IMR-90 (cell line): Measurements from ENCODE around the gene MYO7B. TPM values are rescaled to one million over a fixed set of nuclear protein-coding genes. Genes with fewer than 3 reads are reported as not detected.

Source experiments
- ATAC-seq: fragments of 200-7000 bp; cut with Tn5 transposase; 2 replicates; pipeline ENCODE4 v1.9.1; 2020; ENCODE audit warnings: low read depth, mild to moderate bottlenecking, moderate library complexity
- BruUV-seq: library from RNA; stranded (reverse); fragments of 400-500 nt; replicated peaks from 2 replicates; lab custom pipeline; 2021; lab: Mats Ljungman, UMichigan
- CTCF ChIA-PET: fragments of 300-600 bp; formaldehyde crosslinking; extraction: SDS; loops from one replicate; lab custom pipeline; 2021; ENCODE audit warnings: antibody characterized with exemption; lab: Yijun Ruan, JAX
- POLR2A ChIA-PET: fragments of 300-600 bp; sonication (Branson Sonifier 250); formaldehyde crosslinking; loops from one replicate; lab custom pipeline; 2022; ENCODE audit warnings: antibody characterized with exemption; ENCODE audit not compliant: unreplicated experiment; lab: Charles Lee
- DNase-seq: peaks from one replicate; pipeline ENCODE4 v3.0.0; 2013
- H2AFZ ChIP-seq: replicated peaks from 2 replicates; pipeline ENCODE3; 2013; ENCODE audit warnings: low read length, mild to moderate bottlenecking; ENCODE audit not compliant: poor library complexity
- H2AK5ac ChIP-seq: 2 replicates; pipeline ENCODE4 v1.6.1; 2013; ENCODE audit warnings: low read depth, low read length, inconsistent platforms
- H2AK9ac ChIP-seq: replicated peaks from 2 replicates; pipeline ENCODE3; 2013; ENCODE audit warnings: mild to moderate bottlenecking, low read depth, low read length, moderate library complexity; ENCODE audit not compliant: poor library complexity
- H2BK120ac ChIP-seq: 2 replicates; pipeline ENCODE4 v1.6.1; 2013; ENCODE audit warnings: low read depth, low read length, inconsistent platforms
- H2BK15ac ChIP-seq: 3 replicates; pipeline ENCODE4 v1.6.1; 2013; ENCODE audit warnings: low read depth, low read length, inconsistent platforms
- H2BK20ac ChIP-seq: 2 replicates; pipeline ENCODE4 v1.6.1; 2013; ENCODE audit warnings: low read depth, mild to moderate bottlenecking, inconsistent platforms, low read length, moderate library complexity
- H2BK5ac ChIP-seq: 2 replicates; pipeline ENCODE4 v1.6.1; 2013; ENCODE audit warnings: mild to moderate bottlenecking, low read depth, low read length, inconsistent platforms; ENCODE audit not compliant: poor library complexity, severe bottlenecking
- H3K14ac ChIP-seq: replicated peaks from 2 replicates; pipeline ENCODE4 v1.6.1; 2013; ENCODE audit warnings: low read depth, low read length, inconsistent platforms
- H3K18ac ChIP-seq: 2 replicates; pipeline ENCODE4 v1.6.1; 2013; ENCODE audit warnings: low read depth, low read length, control low read depth
- H3K23ac ChIP-seq: 2 replicates; pipeline ENCODE4 v1.6.1; 2013; ENCODE audit warnings: low read depth, low read length, inconsistent platforms
- H3K27ac ChIP-seq: 2 replicates; pipeline ENCODE4 v1.5.1; 2013; ENCODE audit warnings: mild to moderate bottlenecking, control low read depth, low read length; ENCODE audit not compliant: insufficient read depth
- H3K27me3 ChIP-seq: 2 replicates; pipeline ENCODE4 v1.6.1; 2013; ENCODE audit warnings: low read length; ENCODE audit not compliant: control insufficient read depth, insufficient read depth
- H3K36me3 ChIP-seq: 2 replicates; pipeline ENCODE4 v1.6.1; 2013; ENCODE audit warnings: low read length, mixed read lengths; ENCODE audit not compliant: control insufficient read depth, insufficient read depth
- H3K4ac ChIP-seq: 2 replicates; pipeline ENCODE4 v1.6.1; 2013; ENCODE audit warnings: low read depth, low read length, inconsistent platforms
- H3K4me1 ChIP-seq: 2 replicates; pipeline ENCODE4 v1.6.1; 2013; ENCODE audit warnings: low read length, mixed read lengths; ENCODE audit not compliant: control insufficient read depth, insufficient read depth
- H3K4me2 ChIP-seq: 2 replicates; pipeline ENCODE4 v1.6.1; 2013; ENCODE audit warnings: low read depth, mild to moderate bottlenecking, control low read depth, low read length, moderate library complexity
- H3K4me3 ChIP-seq: 2 replicates; pipeline ENCODE4 v1.5.1; 2013; ENCODE audit warnings: low read depth, mild to moderate bottlenecking, control low read depth, low read length, moderate library complexity; ENCODE audit not compliant: insufficient read depth
- H3K56ac ChIP-seq: 2 replicates; pipeline ENCODE4 v1.6.1; 2013; ENCODE audit warnings: low read length, inconsistent platforms; ENCODE audit not compliant: insufficient read depth; ENCODE audit errors: extremely low read depth
- H3K79me1 ChIP-seq, 2 experiments: 2 replicates each; pipeline ENCODE4 v1.6.1; 2013; ENCODE audit warnings: low read length in 2 of 2, inconsistent platforms in 1 of 2, low read depth in 1 of 2
- H3K9ac ChIP-seq: 2 replicates; pipeline ENCODE4 v1.6.1; 2013; ENCODE audit warnings: low read depth, low read length, control low read depth
- H3K9me1 ChIP-seq: 2 replicates; pipeline ENCODE4 v1.6.1; 2013; ENCODE audit warnings: low read length, inconsistent platforms; ENCODE audit not compliant: insufficient read depth
- H3K9me3 ChIP-seq: 2 replicates; pipeline ENCODE4 v1.6.1; 2013; ENCODE audit warnings: low read length; ENCODE audit not compliant: control insufficient read depth, insufficient read depth
- H4K20me1 ChIP-seq: 2 replicates; pipeline ENCODE4 v1.6.1; 2013; ENCODE audit warnings: low read length, inconsistent platforms; ENCODE audit not compliant: insufficient read depth
- H4K5ac ChIP-seq: 2 replicates; pipeline ENCODE4 v1.6.1; 2013; ENCODE audit warnings: mild to moderate bottlenecking, low read depth, low read length, control low read depth
- H4K8ac ChIP-seq, 2 experiments: 2 replicates each; pipeline ENCODE4 v1.6.1; 2013; ENCODE audit warnings: low read depth in 2 of 2, low read length in 2 of 2, control low read depth in 1 of 2, inconsistent platforms in 1 of 2
- H4K91ac ChIP-seq: 2 replicates; pipeline ENCODE4 v1.6.1; 2013; ENCODE audit warnings: low read depth, low read length, inconsistent platforms; ENCODE audit not compliant: insufficient read depth
- BHLHE40 ChIP-seq: fragments of 150-350 bp; IDR thresholded peaks from 2 replicates; pipeline ENCODE4 v1.6.1; 2016; ENCODE audit warnings: mild to moderate bottlenecking, low read depth, low read length
- CEBPB ChIP-seq: IDR thresholded peaks from 2 replicates; pipeline ENCODE4 v1.6.1; 2012; ENCODE audit warnings: low read depth, low read length, improper control_type of control experiment
- CHD1 ChIP-seq: IDR thresholded peaks from 2 replicates; pipeline ENCODE4 v1.6.1; 2012; ENCODE audit warnings: low read depth, low read length, improper control_type of control experiment
- FOS ChIP-seq: fragments of 150-350 bp; IDR thresholded peaks from 2 replicates; pipeline ENCODE4 v1.6.1; 2016; ENCODE audit warnings: low read depth, low read length
- MAFK ChIP-seq: IDR thresholded peaks from 2 replicates; pipeline ENCODE4 v1.6.1; 2012; ENCODE audit warnings: low read depth, low read length, improper control_type of control experiment
- MAZ ChIP-seq: IDR thresholded peaks from 2 replicates; pipeline ENCODE4 v1.6.1; 2012; ENCODE audit warnings: low read depth, mild to moderate bottlenecking, low read length, improper control_type of control experiment, moderate library complexity, borderline replicate concordance
- MXI1 ChIP-seq: IDR thresholded peaks from 2 replicates; pipeline ENCODE4 v1.6.1; 2012; ENCODE audit warnings: low read depth, mild to moderate bottlenecking, low read length, moderate library complexity, borderline replicate concordance
- NFE2L2 ChIP-seq: fragments of 150-350 bp; IDR thresholded peaks from 2 replicates; pipeline ENCODE4 v1.6.1; 2016; ENCODE audit warnings: low read depth, mild to moderate bottlenecking, low read length
- POLR2A ChIP-seq: IDR thresholded peaks from 2 replicates; pipeline ENCODE4 v1.6.1; 2012; ENCODE audit warnings: mild to moderate bottlenecking, low read depth, low read length
- RAD21 ChIP-seq: IDR thresholded peaks from 2 replicates; pipeline ENCODE4 v1.6.1; 2012; ENCODE audit warnings: low read length, improper control_type of control experiment
- RCOR1 ChIP-seq: IDR thresholded peaks from 2 replicates; pipeline ENCODE4 v1.6.1; 2012; ENCODE audit warnings: mild to moderate bottlenecking, low read length, improper control_type of control experiment; ENCODE audit not compliant: insufficient replicate concordance
- RFX5 ChIP-seq: IDR thresholded peaks from 2 replicates; pipeline ENCODE4 v1.8.0; 2012; ENCODE audit warnings: low read depth, mild to moderate bottlenecking, low read length, moderate library complexity
- SMC3 ChIP-seq: fragments of 150-350 bp; IDR thresholded peaks from 2 replicates; pipeline ENCODE4 v1.6.1; 2016; ENCODE audit warnings: low read depth, mild to moderate bottlenecking, antibody characterized with exemption, low read length, moderate library complexity
- WGBS, 2 experiments: methylation state at CpG; one replicate each; pipeline versions ENCODE4 v1.1.5 to v1.1.7; 2013; ENCODE audit warnings: missing lambda C conversion rate in 2 of 2; ENCODE audit not compliant: insufficient read length in 1 of 2; ENCODE audit errors: extremely low coverage in 2 of 2; 5-methylcytosine and 5-hydroxymethylcytosine counted together
- dilution Hi-C: fragments of 300-500 bp; cut with HindIII; formaldehyde crosslinking; loops from one replicate; pipeline ENCODE4 v1.14.3; 2018; ENCODE audit warnings: low sequenced_read_pairs; ENCODE audit not compliant: unreplicated experiment
- in situ Hi-C: fragments of 300-500 bp; cut with MboI; formaldehyde crosslinking; loops from 3 replicates; pipeline ENCODE4 v1.14.3; 2019; ENCODE audit warnings: low sequenced_read_pairs, inconsistent platforms, mixed read lengths
- intact Hi-C: fragments of 100-400 bp; cut with micrococcal nuclease; formaldehyde crosslinking; loops from 2 replicates; pipeline ENCODE4 v1.10.0; 2022
- polyA plus RNA-seq, 3 experiments: library from polyadenylated mRNA; depleted of rRNA; stranded (reverse); fragments of >200 nt; gene quantifications; 2 replicates each; pipeline ENCODE4 v1.2.3, GENCODE V29; 2012; ENCODE audit warnings: low replicate concordance in 1 of 3
- total RNA-seq: library from RNA; depleted of rRNA; stranded (reverse); fragments of >200 nt; gene quantifications from 2 replicates; pipeline ENCODE4 v1.2.3, GENCODE V29; 2012
- TF ChIP-seq, protein P1 (sequence below): conservative IDR thresholded peaks from 2 replicates; pipeline ENCODE4 v1.5.1; 2012; ENCODE audit warnings: mild to moderate bottlenecking, low read depth, low read length, improper control_type of control experiment
- TF ChIP-seq, protein P2 (sequence below): fragments of 150-350 bp; IDR thresholded peaks from 2 replicates; pipeline ENCODE4 v1.6.1; 2017; ENCODE audit warnings: mild to moderate bottlenecking, antibody characterized with exemption, low read length, low read depth
- TF ChIP-seq, protein P3 (sequence below): fragments of 150-350 bp; IDR thresholded peaks from 2 replicates; pipeline ENCODE4 v1.6.1; 2016; ENCODE audit warnings: low read depth, mild to moderate bottlenecking, low read length, moderate library complexity, borderline replicate concordance

The MYO7B gene
- total and polyA plus RNA-seq, 2 of the 4 experiments (the other 2 are of a cell fraction), result 0.18 to 0.46 TPM

DNA sequence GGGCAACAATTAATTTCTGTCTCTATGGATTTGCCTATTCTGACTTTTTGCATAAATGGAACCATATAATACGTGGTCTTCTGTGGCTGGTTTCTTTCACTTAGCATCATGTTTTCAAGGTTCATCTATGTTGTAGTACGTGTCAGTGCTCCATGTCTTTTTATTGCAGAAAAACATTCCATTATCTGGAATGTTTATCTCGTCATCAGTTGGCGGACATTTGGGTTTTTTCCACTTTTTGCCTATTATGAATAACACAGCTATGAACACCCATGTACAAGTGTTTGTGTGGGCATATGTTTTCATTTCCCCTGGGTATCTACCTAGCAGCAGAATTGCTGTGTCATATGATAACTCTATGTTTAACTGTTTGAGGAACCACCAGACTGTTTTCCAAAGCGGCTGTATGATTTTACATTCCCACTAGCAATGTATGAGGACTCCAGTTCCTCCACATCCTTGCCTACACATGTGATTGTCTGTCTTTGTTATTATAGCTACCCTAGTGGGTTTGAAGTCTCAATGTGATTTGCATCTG is 49.9 kb downstream of the MYO7B start:
- Histone ChIP-seq H2BK20ac (no peak overlapping the region), H3K56ac (no peak overlapping the region), H3K4me3 (no peak overlapping the region), H3K18ac (no peak overlapping the region), H3K4me1 (no peaks in the 10 kb centered on the region), H4K91ac (no peak overlapping the region), H3K14ac (no peak overlapping the region), H3K27me3 (peaks cover 36% of the 10 kb centered on the region), H3K9me3 (no peaks in the 10 kb centered on the region), H2AFZ (no peak overlapping the region), H3K9me1 (no peaks in the 10 kb centered on the region), H4K8ac (no peak overlapping the region), H3K79me1 (no peaks in the 10 kb centered on the region), H2BK5ac (no peak overlapping the region), H3K4ac (no peak overlapping the region), H4K5ac (no peak overlapping the region), H2BK15ac (no peak overlapping the region), H3K4me2 (no peak overlapping the region), H4K20me1 (no peaks in the 10 kb centered on the region), H3K27ac (no peak overlapping the region), H3K9ac (no peak overlapping the region), H3K36me3 (no peaks in the 10 kb centered on the region), H2BK120ac (no peak overlapping the region), H2AK5ac (no peak overlapping the region), H2AK9ac (no peak overlapping the region), H3K23ac (no peak overlapping the region)
- dilution Hi-C loops (no loop called here), in situ Hi-C loops (no loop called here), intact Hi-C loops (no loop called here)
- DNase-seq (no peak), ATAC-seq (no peak)
- no TSS peak for BruUV-seq
- POLR2A ChIA-PET, result no interaction called here
- no CpG with 5 or more reads among the region's 5 CpGs for WGBS, 2 experiments
- TF ChIP-seq MXI1, result no peak
- no peak for TF ChIP-seq NFE2L2
- TF ChIP-seq, protein P1, sequence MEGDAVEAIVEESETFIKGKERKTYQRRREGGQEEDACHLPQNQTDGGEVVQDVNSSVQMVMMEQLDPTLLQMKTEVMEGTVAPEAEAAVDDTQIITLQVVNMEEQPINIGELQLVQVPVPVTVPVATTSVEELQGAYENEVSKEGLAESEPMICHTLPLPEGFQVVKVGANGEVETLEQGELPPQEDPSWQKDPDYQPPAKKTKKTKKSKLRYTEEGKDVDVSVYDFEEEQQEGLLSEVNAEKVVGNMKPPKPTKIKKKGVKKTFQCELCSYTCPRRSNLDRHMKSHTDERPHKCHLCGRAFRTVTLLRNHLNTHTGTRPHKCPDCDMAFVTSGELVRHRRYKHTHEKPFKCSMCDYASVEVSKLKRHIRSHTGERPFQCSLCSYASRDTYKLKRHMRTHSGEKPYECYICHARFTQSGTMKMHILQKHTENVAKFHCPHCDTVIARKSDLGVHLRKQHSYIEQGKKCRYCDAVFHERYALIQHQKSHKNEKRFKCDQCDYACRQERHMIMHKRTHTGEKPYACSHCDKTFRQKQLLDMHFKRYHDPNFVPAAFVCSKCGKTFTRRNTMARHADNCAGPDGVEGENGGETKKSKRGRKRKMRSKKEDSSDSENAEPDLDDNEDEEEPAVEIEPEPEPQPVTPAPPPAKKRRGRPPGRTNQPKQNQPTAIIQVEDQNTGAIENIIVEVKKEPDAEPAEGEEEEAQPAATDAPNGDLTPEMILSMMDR, result no peak
- no peak for TF ChIP-seq FOS
- TF ChIP-seq CHD1, result no peak
- TF ChIP-seq, protein P2, sequence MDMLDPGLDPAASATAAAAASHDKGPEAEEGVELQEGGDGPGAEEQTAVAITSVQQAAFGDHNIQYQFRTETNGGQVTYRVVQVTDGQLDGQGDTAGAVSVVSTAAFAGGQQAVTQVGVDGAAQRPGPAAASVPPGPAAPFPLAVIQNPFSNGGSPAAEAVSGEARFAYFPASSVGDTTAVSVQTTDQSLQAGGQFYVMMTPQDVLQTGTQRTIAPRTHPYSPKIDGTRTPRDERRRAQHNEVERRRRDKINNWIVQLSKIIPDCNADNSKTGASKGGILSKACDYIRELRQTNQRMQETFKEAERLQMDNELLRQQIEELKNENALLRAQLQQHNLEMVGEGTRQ, result no peak
- TF ChIP-seq RFX5, result no peak
- TF ChIP-seq SMC3, result no peak
- TF ChIP-seq RAD21, result no peak
- TF ChIP-seq, protein P3, sequence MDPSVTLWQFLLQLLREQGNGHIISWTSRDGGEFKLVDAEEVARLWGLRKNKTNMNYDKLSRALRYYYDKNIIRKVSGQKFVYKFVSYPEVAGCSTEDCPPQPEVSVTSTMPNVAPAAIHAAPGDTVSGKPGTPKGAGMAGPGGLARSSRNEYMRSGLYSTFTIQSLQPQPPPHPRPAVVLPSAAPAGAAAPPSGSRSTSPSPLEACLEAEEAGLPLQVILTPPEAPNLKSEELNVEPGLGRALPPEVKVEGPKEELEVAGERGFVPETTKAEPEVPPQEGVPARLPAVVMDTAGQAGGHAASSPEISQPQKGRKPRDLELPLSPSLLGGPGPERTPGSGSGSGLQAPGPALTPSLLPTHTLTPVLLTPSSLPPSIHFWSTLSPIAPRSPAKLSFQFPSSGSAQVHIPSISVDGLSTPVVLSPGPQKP, result no peak
- no peak for TF ChIP-seq POLR2A
- TF ChIP-seq RCOR1, result no peak
- no peak for TF ChIP-seq MAZ
- TF ChIP-seq MAFK, result no peak
- TF ChIP-seq BHLHE40, result no peak
- no peak for TF ChIP-seq CEBPB
- CTCF ChIA-PET, result no interaction called here
